GM12878 (cell line): ENCODE data around the gene PLSCR1. TPM values are rescaled to one million over a fixed set of nuclear protein-coding genes. Genes with fewer than 3 reads are reported as not detected.

Experiments used
- CHD1 ChIP-seq: IDR thresholded peaks from 2 replicates; pipeline ENCODE4 v1.6.1; 2012; ENCODE audit warnings: low read depth, low read length, improper control_type of control experiment
- CUX1 ChIP-seq: IDR thresholded peaks from 2 replicates; pipeline ENCODE4 v1.6.1; 2012; ENCODE audit warnings: improper control_type of control experiment, low read depth, low read length; ENCODE audit not compliant: insufficient replicate concordance
- HDAC2 ChIP-seq: fragments of 200-600 bp; sonication (generic); IDR thresholded peaks from 2 replicates; pipeline ENCODE4 v1.6.1; 2017
- NR2C1 ChIP-seq: fragments of 450-650 bp; IDR thresholded peaks from 2 replicates; pipeline ENCODE4 v1.6.1; 2017; ENCODE audit warnings: antibody characterized with exemption, mild to moderate bottlenecking, moderate library complexity
- RELB ChIP-seq: fragments of 450-650 bp; IDR thresholded peaks from 2 replicates; pipeline ENCODE4 v1.6.1; 2017; ENCODE audit warnings: low read depth, mild to moderate bottlenecking, moderate library complexity
- ZNF592 ChIP-seq: fragments of 450-650 bp; IDR thresholded peaks from 2 replicates; pipeline ENCODE4 v1.6.1; 2017; ENCODE audit warnings: mild to moderate bottlenecking, moderate library complexity
- polyA plus RNA-seq, 11 experiments: library from polyadenylated mRNA; depleted of rRNA in 4 of 11; unstranded in 6 of 11; stranded (reverse) in 5 of 11; fragments of >200 nt; fragmentation: Nextera tagmentation in 4 of 11; fragmentation: Illumina TruSeq in 1 of 11; extraction: Ambion mirVana in 4 of 11; extraction: Trizol in 1 of 11; gene quantifications; 1 replicate in 1 of 11; 2 replicates in 10 of 11; pipeline versions ENCODE4 v1.2.1 to v1.2.3, GENCODE V29; 2011 to 2016; ENCODE audit warnings: inconsistent platforms in 2 of 11, missing spikeins in 2 of 11, low read depth in 1 of 11
- total RNA-seq, 4 experiments: library from RNA; depleted of rRNA in 3 of 4; stranded (reverse); fragments of >200 nt in 3 of 4; fragmentation: Illumina TruSeq in 1 of 4; extraction: Trizol in 1 of 4; gene quantifications; 2 replicates each; pipeline versions ENCODE4 v1.2.1 to v1.2.3, GENCODE V29; 2013 to 2021

PLSCR1 gene
- total and polyA plus RNA-seq, 10 of the 15 experiments (the other 5 are each of a cell fraction or from before 2014, with no cell fraction given) = 35.4 to 77.8 (median 41.1) TPM

- no peak for TF ChIP-seq ZNF592
- TF ChIP-seq HDAC2 = no peak
- TF ChIP-seq CHD1 = no peak
- no peak for TF ChIP-seq NR2C1
- TF ChIP-seq RELB = no peak
- TF ChIP-seq CUX1 = no peak
Observed at GRCh38 chr3:146555311-146555710, 10.9 kb upstream of the PLSCR1 start (continued).
